ENCODE data around the gene L3MBTL4.

DNA sequence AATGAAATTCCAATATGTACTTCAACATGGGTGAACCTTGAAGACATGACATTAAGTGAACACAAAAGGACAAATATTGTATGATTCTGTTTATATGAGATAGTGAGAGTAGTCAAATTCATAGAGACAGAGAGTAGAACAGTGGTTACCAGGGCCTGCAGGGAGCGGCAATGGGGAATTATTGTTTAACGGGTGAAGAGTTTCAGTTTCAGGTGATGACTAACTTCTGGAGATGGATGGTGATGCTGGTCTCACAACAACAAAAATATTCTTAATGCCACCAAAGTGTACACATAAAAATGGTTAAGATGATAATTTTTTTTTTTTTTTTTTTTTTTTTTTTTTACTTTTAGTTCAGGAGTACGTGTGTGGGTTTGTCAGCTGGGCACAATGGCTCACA lies 410.0 kb downstream of the L3MBTL4 start:
- TF ChIP-seq TGIF2 (CRISPR knock-in tag; IDR thresholded peaks at IDR 0.05): no peak
- TF ChIP-seq, protein P1, sequence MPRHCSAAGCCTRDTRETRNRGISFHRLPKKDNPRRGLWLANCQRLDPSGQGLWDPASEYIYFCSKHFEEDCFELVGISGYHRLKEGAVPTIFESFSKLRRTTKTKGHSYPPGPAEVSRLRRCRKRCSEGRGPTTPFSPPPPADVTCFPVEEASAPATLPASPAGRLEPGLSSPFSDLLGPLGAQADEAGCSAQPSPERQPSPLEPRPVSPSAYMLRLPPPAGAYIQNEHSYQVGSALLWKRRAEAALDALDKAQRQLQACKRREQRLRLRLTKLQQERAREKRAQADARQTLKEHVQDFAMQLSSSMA (CRISPR knock-in tag; IDR thresholded peaks at IDR 0.05): no peak
- TF ChIP-seq SNIP1 (IDR thresholded peaks at IDR 0.05; ENCODE audit: low read depth): no peak
- TF ChIP-seq, protein P2, sequence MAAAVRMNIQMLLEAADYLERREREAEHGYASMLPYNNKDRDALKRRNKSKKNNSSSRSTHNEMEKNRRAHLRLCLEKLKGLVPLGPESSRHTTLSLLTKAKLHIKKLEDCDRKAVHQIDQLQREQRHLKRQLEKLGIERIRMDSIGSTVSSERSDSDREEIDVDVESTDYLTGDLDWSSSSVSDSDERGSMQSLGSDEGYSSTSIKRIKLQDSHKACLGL (CRISPR knock-in tag; IDR thresholded peaks at IDR 0.05; ENCODE audit: borderline replicate concordance, poor library complexity, severe bottlenecking): no peak

Data from K562 (cell line).